Upper lobe of left lung (tissue), 4 donors: ENCODE data around the gene PRLR.
A peak's percentile ranks its signal among the peaks of the same experiment; 100 is the strongest.

Experiments
- CTCF ChIP-seq, 6 experiments: fragments of 450-650 bp in 4 of 6; fragments of 200-600 bp in 2 of 6; sonication (generic) in 2 of 6; IDR thresholded peaks; one replicate each; pipeline ENCODE4 v1.5.1; 2016 to 2019; ENCODE audit warnings: antibody characterized with exemption in 6 of 6
- EP300 ChIP-seq, 4 donors: sonication (generic); formaldehyde crosslinking; IDR thresholded peaks; one replicate each; pipeline ENCODE4 v1.5.1; 2017; ENCODE audit warnings: antibody characterized with exemption in 4 of 4, control low read depth in 2 of 4
- POLR2A ChIP-seq, 4 donors: fragments of 450-650 bp; IDR thresholded peaks; one replicate each; pipeline ENCODE4 v1.5.1; 2016 to 2017; ENCODE audit warnings: antibody characterized with exemption in 4 of 4, mild to moderate bottlenecking in 2 of 4
- POLR2AphosphoS5 ChIP-seq, 2 donors: sonication (generic); formaldehyde crosslinking; IDR thresholded peaks; one replicate each; pipeline ENCODE4 v1.5.1; 2017; ENCODE audit warnings: antibody characterized with exemption in 2 of 2

- TF ChIP-seq CTCF (IDR thresholded peaks at IDR 0.05) (no peak), POLR2A (IDR thresholded peaks at IDR 0.05) (no peak), POLR2AphosphoS5 (IDR thresholded peaks at IDR 0.05) (peak in 1 of 2 donors; percentile 50), EP300 (IDR thresholded peaks at IDR 0.05) (no peak)
Observed at GRCh38 chr5:35198075-35198474, 32.2 kb downstream of the PRLR start.
